IPS-NIHi7 (cell line): ENCODE data around the gene MED16.

ENCODE experiments used
- DNase-seq: peaks from one replicate; pipeline ENCODE4 v3.0.0; 2012; ENCODE audit warnings: mixed read lengths; ENCODE audit errors: extremely low spot score

The MED16 gene

DNA sequence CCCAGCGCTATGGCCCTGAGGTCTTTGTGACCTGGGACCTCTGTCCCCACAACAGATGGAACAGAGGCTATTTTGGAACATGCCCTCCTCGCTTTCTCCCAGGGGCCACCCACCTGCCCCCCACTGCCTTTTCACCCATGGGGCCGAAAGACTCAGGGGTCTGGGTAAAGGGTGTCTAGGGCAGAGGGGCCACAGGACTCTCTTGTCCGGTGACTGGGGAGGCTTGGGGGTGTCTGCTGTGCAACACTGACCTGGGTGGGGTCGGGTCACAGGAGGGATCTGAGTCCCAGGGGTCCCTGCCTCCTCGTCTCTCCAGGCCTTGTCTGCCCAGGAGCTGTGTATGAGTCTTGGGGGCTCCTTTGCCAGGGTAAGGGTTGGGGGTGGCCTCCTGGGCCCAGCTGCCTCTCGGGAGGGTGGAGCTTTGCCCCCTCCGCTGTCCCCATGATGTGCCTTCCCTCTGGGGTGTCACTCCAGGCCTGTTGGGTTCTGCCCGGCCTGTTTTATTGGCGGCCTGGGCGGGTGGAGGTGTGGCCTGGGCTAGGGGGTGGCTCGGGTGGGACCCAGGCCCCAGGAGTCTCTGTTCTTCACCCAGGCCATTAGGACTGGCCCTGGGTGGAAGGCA lies 34.9 kb upstream of the MED16 start:
- peak; percentile 54 for DNase-seq

GRCh38 chr19:927351-927779 lies 34.4 kb upstream of the MED16 start:
- DNase-seq = no peak

- no peak for DNase-seq
Observed at GRCh38 chr19:926589-927350, 33.8 kb upstream of the MED16 start.

- no peak for DNase-seq
Observed at GRCh38 chr19:926323-926588, 33.3 kb upstream of the MED16 start.

- peak; percentile 85 for DNase-seq
Observed at GRCh38 chr19:925526-926322, 32.7 kb upstream of the MED16 start, which contains the start of gene ARID3A. Gene ARID3A (plus strand): TSS chr19:926035. CDS start chr19:929529, 3,494 bp downstream.

DNA sequence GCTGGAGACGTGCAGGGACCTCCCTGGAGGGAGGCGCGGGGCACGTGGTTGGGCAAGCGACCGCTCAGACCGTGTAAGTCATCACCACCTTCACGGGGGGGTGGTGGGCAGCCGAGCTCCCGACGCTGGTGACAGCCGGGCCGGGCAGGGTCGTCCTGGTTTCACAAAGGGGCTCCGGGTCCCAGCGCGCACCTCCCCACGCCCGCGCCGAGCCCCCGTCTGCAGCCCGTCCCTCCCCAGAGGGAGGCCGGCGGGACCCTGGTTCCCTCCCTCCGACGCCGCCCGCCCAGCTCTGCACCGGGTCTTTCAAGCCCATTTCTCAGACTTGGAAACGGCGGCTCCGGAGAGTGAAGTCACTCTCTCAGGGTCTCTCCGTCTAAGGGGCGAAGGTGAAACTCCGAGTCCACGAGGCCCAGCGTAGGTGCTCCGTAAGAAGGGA lies 32.1 kb upstream of the MED16 start:
- DNase-seq = no peak

DNA sequence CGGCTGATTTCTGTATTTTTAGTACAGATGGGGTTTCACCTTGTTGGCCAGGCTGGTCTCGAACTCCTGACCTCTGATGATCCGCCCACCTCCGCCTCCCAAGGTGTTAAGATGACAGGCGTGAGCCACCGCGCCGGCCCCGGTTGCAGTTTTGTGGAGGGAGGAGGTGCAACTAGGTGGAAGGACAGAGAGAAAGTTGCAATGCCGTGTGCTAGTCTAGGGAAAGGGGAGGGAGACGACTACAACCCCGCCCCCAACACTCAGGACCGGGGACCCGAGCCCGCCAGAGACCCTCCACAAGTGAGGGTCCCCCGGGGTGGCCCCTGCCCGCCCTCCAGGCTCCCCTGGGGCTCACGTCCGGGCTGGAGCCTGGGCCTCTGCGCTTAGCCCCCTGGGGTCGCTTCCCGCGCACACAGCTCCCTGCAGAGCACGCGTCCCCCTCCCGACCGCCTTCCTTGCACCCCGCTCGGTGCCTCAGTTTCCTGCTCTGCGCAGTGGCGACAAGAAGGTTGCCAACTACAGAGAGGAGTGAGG lies 31.6 kb upstream of the MED16 start:
- DNase-seq = no peak

DNA sequence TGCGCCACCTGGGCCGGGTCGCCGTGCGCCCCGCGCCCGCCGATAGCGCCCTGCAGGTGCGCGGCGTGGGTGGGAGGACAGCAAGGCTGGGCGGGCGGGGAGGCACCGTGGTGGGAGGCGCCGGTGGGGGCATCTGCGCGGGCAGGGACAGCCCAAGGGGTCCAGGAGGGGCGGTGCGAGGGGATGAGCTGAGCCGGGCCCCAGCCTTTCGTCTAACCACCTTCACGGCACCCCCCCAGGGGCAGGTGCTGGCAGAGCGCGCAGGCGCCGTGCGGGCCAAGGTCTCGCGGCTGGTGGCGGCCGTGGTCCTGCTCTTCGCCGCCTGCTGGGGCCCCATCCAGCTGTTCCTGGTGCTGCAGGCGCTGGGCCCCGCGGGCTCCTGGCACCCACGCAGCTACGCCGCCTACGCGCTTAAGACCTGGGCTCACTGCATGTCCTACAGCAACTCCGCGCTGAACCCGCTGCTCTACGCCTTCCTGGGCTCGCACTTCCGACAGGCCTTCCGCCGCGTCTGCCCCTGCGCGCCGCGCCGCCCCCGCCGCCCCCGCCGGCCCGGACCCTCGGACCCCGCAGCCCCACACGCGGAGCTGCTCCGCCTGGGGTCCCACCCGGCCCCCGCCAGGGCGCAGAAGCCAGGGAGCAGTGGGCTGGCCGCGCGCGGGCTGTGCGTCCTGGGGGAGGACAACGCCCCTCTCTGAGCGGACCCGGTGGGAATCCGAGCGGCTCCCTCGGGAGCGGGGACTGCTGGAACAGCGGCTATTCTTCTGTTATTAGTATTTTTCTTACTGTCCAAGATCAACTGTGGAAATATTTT lies 27.3 kb upstream of the MED16 start:
- DNase-seq = no peak

DNA sequence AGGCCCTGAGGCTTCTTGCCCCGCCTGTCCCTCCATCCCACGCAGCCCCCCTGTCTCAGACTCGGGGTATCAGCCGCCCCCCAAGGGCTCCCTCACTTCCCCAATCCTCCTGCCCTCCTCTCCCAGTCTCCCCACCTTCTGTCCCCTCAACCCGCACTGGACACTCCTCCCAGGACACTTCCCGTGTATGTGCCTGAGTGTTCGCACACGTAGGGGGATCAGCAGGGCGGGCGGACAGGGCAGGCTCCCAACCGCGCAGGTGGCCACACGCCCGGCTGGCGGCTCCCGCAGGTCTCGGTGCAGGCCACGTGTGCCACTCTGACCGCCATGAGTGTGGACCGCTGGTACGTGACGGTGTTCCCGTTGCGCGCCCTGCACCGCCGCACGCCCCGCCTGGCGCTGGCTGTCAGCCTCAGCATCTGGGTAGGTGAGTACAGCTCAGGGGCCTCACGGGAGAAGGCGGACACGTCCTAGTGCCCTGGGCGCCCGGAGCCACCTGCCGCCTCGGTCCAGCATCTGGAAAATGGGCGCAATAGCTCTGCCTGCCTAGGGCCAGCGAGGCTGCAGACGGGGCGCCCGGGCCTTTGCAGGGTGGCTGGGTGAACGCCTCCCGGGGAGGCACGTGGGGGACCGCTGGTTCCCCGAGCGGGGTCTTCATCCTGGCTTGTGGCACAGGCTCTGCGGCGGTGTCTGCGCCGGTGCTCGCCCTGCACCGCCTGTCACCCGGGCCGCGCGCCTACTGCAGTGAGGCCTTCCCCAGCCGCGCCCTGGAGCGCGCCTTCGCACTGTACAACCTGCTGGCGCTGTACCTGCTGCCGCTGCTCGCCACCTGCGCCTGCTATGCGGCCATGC lies 26.4 kb upstream of the MED16 start:
- DNase-seq = no peak

- no peak for DNase-seq
Observed at GRCh38 chr19:918481-919198, 25.7 kb upstream of the MED16 start.

DNA sequence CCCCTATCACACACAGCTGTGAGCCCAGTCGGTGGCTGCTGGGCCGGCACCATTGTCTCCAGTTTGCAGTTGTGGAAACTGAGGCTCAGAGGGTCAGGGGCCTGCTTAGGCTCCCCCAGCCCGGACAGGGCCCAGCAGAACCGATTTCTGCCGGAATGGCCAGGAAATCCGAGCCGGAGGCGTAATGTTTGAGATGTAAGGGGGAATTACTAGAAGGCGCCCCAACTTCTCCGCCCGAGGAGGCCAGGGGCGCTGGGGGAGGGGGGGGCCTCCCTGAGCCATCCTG lies 25.1 kb upstream of the MED16 start:
- DNase-seq = no peak

DNA sequence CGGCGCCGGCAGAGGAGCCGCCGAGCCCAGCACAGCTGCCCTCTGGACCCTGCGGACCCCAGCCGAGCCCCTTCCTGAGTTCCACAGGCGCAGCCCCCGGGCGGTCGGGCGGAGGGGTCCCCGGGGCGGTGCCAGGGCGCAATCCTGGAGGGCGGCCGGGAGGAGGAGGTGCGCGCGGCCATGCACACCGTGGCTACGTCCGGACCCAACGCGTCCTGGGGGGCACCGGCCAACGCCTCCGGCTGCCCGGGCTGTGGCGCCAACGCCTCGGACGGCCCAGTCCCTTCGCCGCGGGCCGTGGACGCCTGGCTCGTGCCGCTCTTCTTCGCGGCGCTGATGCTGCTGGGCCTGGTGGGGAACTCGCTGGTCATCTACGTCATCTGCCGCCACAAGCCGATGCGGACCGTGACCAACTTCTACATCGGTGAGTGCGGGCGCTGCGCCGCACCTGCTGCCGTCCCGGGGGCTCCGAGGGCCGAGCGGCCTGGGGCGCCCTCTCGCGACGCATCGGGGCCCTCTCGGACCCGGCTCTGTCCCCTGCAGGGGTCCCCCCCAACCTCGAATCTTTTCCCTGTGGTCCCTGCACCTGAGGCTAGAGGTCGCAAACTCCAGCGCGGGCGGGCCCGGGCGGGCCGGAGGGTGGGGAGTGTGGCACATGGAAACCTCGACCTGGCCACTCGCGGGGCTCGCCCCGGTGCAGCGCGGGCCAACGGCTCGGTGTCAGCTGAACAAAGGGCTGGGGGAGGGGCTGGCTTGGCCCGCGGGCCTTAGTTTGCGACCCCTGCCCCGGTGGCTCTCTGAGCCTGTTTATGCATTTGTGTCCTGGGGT lies 24.6 kb upstream of the MED16 start, which contains the start of gene KISS1R:
TSS of gene KISS1R (plus strand) at position 11 of the 829 bp plus-strand sequence. CDS start at position 181, 170 bp downstream.
- DNase-seq = no peak

DNA sequence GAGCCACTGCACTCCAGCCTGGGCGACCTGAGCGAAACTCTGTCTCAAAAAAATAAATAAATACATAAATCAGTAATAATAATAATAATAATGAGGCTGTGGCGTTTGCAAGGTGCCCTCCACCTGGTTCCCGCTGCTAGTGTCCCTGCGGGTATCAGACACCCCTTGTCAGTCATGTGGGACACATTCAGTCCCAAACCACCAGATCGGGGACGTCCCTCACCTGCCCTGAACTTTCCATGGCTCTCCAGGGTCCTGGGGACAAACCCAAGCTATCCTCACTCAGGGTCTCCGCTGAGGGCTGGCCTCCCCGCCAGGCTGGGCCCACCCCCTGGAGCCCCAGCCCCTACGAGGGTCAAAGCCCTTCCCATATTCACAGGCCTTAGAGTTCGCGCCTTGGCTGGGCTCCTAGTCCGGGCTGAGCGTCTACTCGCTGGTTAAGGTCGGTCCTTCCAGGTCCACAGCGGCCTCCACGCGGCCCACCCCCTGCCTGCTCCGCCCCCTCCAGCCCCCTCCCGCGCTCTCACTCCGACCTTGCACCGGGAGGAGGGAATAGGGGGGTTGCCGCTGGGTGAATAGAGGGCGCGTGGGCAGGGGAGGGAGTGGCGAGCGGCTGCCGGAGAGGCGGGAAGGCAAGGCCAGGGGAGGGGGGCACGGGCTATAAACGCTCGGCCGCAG lies 23.8 kb upstream of the MED16 start:
- DNase-seq = no peak

DNA sequence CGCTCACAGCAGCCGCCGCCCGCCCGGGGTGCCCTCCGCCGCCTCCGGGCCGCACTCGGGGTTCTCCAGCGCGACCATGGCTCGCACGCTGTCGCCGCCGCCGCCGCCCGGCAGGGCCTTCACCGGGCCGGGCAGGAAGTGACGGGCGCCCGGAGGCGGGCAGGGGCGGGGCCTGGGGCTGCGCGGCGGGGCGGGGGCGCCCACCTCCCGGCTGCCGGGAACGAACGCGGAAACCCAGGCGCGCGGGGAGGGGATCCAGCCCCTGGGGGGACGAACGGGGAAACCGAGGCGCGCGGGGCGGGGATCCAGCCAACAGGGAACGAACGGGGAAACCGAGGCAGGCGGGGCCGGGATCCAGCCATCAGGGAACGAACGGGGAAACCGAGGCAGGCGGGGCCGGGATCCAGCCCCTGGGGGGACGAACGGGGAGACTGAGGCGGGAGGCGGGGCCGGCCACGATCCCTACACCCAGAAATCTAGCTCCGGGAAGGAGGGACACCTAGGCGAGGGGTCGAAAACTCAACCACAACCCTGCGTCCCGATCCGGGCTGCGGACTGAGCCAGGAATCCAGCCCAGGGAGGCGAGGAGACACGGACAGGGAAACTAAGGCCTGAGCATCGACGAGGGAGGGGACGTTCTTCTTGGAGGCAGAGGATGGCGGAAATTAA lies 20.2 kb upstream of the MED16 start, which contains the start of gene R3HDM4:
TSS of gene R3HDM4 (minus strand) at position 140 of the 669 bp plus-strand sequence. CDS start at position 78, 62 bp downstream.
- peak; percentile 85 for DNase-seq

DNA sequence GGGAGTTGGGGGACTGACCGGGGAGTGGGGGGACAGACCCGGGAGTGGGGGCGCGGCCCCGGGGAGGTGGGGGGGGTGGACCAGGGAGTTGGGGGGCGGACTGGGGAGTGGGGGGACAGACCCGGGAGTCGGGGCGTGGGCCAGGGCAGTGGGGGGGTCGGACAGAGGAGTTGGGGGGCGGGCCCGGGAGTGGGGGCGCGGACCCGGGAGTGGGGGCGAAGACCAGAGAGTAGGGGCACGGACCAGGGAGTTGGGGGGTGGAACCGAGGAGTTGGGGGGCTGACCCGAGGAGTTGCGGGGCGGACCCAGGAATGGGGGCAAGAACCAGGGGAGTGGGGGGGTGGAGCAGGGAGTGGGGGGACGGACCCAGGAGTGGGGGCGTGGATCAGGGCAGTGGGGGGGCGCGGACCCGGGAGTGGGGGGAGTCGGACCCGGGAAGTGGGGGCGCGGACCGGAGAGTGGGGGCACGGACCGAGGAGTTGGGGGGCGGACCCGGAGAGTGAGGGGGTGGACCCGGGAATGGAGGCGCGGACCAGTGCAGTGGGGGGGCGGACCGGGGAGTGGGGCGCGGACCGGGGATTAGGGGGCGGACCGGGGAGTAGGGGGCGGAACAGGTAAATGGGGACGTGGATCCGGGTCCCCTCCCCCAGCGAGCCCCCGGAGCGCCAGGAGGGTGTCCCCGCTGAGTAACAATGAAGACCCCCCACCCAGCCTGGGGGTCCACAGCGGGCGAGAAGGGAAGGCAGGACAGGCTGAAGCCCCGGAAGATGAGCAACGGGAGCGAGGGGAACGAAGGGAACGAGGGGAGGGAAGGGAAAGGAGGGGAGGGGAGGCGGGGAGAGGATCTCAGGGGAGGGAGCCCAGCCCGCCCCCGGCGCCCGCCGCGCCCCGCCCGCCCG lies 19.4 kb upstream of the MED16 start:
- no peak for DNase-seq

- DNase-seq = no peak
Observed at GRCh38 chr19:911197-912033, 18.4 kb upstream of the MED16 start.
